AG04450 (cell line): ENCODE results near the gene SUMO2. TPM values are rescaled to one million over a fixed set of nuclear protein-coding genes. Genes with fewer than 3 reads are reported as not detected.

Source experiments
- CTCF ChIA-PET: fragments of 300-600, 350-600 bp; formaldehyde crosslinking; extraction: SDS; loops from one replicate; lab custom pipeline; 2022; ENCODE audit warnings: antibody characterized with exemption, inconsistent platforms; lab: Charles Lee
- POLR2A ChIA-PET: fragments of 350-600 bp; formaldehyde crosslinking; extraction: SDS; loops from one replicate; lab custom pipeline; 2021; ENCODE audit warnings: antibody characterized with exemption, inconsistent platforms; lab: Yijun Ruan, JAX
- DNase-seq: peaks from one replicate; pipeline ENCODE4 v3.0.0-alpha.2; 2011; ENCODE audit warnings: low read depth, low spot score
- H3K27ac ChIP-seq: one replicate; pipeline ENCODE4 v1.5.1; 2012; ENCODE audit warnings: low read depth, low read length, control low read depth
- H3K27me3 ChIP-seq: one replicate; pipeline ENCODE4 v1.6.0; 2012; ENCODE audit warnings: low read length; ENCODE audit not compliant: control insufficient read depth, insufficient read depth
- H3K4me3 ChIP-seq: 2 replicates; pipeline ENCODE4 v1.5.1; 2011; ENCODE audit warnings: mild to moderate bottlenecking, low read depth, low read length, control low read depth
- H3K9me3 ChIP-seq: 2 replicates; pipeline ENCODE4 v1.5.1; 2012; ENCODE audit warnings: low read length; ENCODE audit not compliant: control insufficient read depth, insufficient read depth
- CTCF ChIP-seq: IDR thresholded peaks from 2 replicates; pipeline ENCODE4 v1.5.1; 2011; ENCODE audit warnings: low read depth, low read length, control low read depth, inconsistent platforms
- polyA plus RNA-seq: library from polyadenylated mRNA; depleted of rRNA; stranded (reverse); fragments of >200 nt; gene quantifications from 2 replicates; pipeline ENCODE4 v1.2.3, GENCODE V29; 2011

SUMO2 gene
- polyA plus RNA-seq, 1 experiment = 439 TPM

DNA sequence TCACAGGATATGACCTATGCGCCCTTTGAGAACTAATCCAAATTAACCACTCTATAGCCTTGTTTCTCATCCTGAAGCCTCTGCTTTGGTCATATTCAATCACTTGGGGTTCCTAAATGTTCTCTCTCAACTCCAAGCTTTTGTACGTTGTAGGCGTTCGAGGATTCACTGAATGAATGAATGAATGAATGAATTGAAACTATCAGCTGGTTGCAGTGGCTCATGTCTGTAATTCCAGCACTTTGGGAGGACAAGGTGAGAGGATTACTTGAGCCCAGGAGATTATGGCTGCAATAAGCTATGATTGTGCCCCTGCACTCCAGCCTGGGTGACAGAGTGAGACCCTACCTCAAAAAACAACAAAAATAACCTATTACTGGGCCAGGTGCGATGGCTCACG lies 5.9 kb upstream of the SUMO2 start:
- H3K27me3 ChIP-seq = no peaks in the 10 kb centered on the region
- POLR2A ChIA-PET = no interaction called here
- no peak for DNase-seq
- CTCF ChIA-PET = interaction anchor here (1.1 to 2.1 kb wide), 4 partner anchors 11 to 128 kb away, joined by 3 to 9 read pairs (median 3); no protein-coding TSS in a partner anchor
- H3K4me3 ChIP-seq = no peak overlapping the region
- no peaks in the 10 kb centered on the region; the same call in 1 of the 2 replicates for H3K9me3 ChIP-seq
- TF ChIP-seq CTCF = no peak
- H3K27ac ChIP-seq = no peak overlapping the region

DNA sequence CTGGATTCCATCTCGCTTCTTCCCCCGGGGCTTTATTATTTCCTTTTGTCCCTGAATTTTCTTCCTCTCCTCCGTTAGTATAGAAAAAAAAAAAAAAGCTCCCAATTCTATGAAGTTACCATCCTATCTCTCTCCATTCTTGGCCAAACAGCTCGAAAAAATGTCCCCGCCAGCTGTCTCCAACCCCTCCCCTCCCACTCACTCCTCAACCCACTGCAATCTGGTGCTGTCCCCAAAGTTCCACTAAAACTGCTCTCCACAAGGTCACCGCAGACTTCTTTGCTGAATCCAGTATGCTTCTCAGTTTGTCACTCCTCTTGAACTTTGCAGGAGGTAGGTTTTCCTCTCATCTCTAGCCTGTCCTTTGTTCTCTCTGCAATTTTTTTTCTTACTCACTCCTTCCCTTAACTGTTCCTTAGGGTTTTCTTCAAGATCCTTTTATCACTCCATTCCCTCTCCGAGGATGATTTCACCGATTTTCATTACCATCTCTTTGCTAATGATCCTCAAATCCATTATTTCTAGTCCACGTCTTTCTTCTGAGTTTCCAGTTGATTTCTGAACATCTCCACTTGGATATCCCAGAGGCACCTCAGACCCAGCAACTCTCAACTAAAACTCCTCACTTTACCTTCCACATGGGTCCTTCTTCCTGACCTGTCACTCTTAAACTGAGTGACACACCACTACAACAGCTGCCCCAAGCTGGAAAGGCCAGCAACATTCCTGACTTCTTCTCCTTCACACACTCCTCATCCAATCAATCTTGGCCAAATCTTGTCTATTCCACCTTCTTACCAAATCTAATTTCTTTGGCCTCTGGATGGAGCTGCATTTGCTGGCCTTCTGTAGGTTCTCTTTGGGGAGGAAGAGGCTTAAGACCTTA lies 1.5 kb upstream of the SUMO2 start:
- no peaks in the 10 kb centered on the region; the same call in 1 of the 2 replicates for H3K9me3 ChIP-seq
- no peak for TF ChIP-seq CTCF
- H3K27me3 ChIP-seq = no peaks in the 10 kb centered on the region
- no peak for DNase-seq
- ChIA-PET POLR2A (interaction anchor here (0.7 kb wide), 1 partner anchor 19 kb away, joined by 4 read pairs; no protein-coding TSS in a partner anchor), CTCF (interaction anchor here (0.6 to 1.4 kb wide), 3 partner anchors 13 to 78 kb away, joined by 3 to 9 read pairs (median 3); no protein-coding TSS in a partner anchor)
- H3K27ac ChIP-seq = no peak overlapping the region
- H3K4me3 ChIP-seq = no peak overlapping the region

GRCh38 chr17:75182319-75182568 lies 515 bp downstream of the SUMO2 start:
- ChIA-PET CTCF (no interaction called here), POLR2A (no interaction called here)
- Histone ChIP-seq H3K4me3 (peak overlapping the region; percentile 89), H3K9me3 (no peaks in the 10 kb centered on the region; the same call in 1 of the 2 replicates), H3K27ac (peak overlapping the region; percentile 52), H3K27me3 (no peaks in the 10 kb centered on the region)
- TF ChIP-seq CTCF = no peak
- no peak for DNase-seq

DNA sequence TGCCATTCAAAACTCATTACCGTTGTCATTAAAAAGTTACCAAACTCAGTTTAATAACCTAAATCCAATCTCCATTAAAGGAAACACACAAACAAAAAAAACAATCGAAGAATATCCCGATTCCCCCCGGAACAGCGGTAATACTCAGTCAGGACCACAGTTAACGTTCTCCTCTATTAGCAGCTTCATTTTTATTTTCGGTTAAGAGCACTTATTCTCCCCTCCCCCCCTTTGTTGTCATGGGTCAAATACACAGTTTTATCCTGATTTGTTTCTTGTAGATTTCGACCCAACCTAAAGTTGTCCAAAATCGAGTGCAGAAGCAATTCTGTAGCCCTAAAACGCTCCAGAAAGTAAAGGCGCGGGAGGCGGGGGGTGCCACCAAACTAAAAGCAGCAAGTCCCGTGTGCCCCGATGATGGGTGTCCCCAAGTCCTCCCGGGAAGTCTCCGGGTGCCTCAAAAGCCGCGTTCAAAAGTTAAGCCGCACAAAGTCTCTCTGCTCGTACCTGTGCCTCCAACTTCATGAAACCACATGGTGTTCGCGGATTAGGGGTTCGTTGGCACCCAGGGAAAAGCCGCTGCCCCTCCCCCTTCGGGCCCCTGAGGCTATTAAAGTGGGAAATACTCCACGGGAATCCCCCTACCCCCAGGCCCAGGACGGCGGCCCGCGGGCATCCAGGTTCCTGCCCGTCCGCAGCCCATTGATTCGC lies 996 bp downstream of the SUMO2 start:
- Histone ChIP-seq H3K27me3 (no peaks in the 10 kb centered on the region), H3K9me3 (no peaks in the 10 kb centered on the region; the same call in 1 of the 2 replicates), H3K4me3 (peak overlapping the region; percentile 89), H3K27ac (peak overlapping the region; percentile 52)
- ChIA-PET POLR2A (no interaction called here), CTCF (interaction anchor here (2.2 kb wide), 1 partner anchor 10 kb away, joined by 21 read pairs; no protein-coding TSS in a partner anchor)
- DNase-seq = no peak
- TF ChIP-seq CTCF = no peak
